Nephron progenitor cell (in vitro differentiated cells): ENCODE data around the gene TMEM234.
A peak's percentile ranks its signal among the peaks of the same experiment; 100 is the strongest.

Source experiments
- DNase-seq: peaks from one replicate; pipeline ENCODE4 v3.0.0; 2021
- H3K27ac Mint-ChIP-seq: 2 replicates; pipeline ENCODE4 v1.8.0; 2021; ENCODE audit warnings: mild to moderate bottlenecking, moderate library complexity, mixed read lengths
- H3K27me3 Mint-ChIP-seq: 2 replicates; pipeline ENCODE4 v1.8.0; 2021; ENCODE audit warnings: mild to moderate bottlenecking, low read depth, mixed read lengths; ENCODE audit not compliant: poor library complexity
- H3K36me3 Mint-ChIP-seq: 2 replicates; pipeline ENCODE4 v1.8.0; 2021; ENCODE audit warnings: low read depth, mixed read lengths
- H3K4me1 Mint-ChIP-seq: 2 replicates; pipeline ENCODE4 v1.8.0; 2021; ENCODE audit warnings: mixed read lengths
- H3K4me3 Mint-ChIP-seq: 2 replicates; pipeline ENCODE4 v1.8.0; 2021; ENCODE audit warnings: mild to moderate bottlenecking, moderate library complexity, mixed read lengths
- H3K9me3 Mint-ChIP-seq: 2 replicates; pipeline ENCODE4 v1.8.0; 2021; ENCODE audit warnings: mild to moderate bottlenecking, moderate library complexity, mixed read lengths
- TF ChIP-seq, protein P1 (sequence below): fragments of 200-600 bp; sonication (generic); IDR thresholded peaks from 2 replicates; pipeline ENCODE4 v1.5.0; 2021; ENCODE audit warnings: antibody characterized with exemption

TMEM234 gene

DNA sequence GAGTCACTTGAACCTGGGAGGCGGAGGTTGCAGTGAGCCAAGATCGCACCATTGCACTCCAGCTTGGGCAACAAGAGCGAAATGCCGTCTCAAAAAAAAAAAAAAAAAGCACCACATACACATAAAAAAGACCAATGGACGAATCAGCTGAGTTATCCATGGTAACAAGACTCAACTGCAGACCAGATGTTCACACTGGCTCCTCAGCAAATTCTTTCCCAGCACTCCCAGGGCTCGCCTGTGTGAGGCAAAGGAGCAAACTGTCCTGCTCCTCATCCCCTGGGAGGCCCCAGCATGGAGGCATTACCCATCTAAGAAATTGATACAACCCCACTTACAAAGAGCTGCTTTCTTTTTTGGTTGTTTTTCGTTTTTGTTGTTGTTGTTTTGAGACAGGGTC is 3.1 kb downstream of the TMEM234 start:
- H3K36me3 Mint-ChIP-seq, result peaks cover 24% of the 10 kb centered on the region
- H3K27me3 Mint-ChIP-seq, result no peaks in the 10 kb centered on the region
- TF ChIP-seq, protein P1, sequence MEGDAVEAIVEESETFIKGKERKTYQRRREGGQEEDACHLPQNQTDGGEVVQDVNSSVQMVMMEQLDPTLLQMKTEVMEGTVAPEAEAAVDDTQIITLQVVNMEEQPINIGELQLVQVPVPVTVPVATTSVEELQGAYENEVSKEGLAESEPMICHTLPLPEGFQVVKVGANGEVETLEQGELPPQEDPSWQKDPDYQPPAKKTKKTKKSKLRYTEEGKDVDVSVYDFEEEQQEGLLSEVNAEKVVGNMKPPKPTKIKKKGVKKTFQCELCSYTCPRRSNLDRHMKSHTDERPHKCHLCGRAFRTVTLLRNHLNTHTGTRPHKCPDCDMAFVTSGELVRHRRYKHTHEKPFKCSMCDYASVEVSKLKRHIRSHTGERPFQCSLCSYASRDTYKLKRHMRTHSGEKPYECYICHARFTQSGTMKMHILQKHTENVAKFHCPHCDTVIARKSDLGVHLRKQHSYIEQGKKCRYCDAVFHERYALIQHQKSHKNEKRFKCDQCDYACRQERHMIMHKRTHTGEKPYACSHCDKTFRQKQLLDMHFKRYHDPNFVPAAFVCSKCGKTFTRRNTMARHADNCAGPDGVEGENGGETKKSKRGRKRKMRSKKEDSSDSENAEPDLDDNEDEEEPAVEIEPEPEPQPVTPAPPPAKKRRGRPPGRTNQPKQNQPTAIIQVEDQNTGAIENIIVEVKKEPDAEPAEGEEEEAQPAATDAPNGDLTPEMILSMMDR, result no peak
- no peak overlapping the region for H3K27ac Mint-ChIP-seq
- DNase-seq, result no peak
- no peaks in the 10 kb centered on the region for H3K9me3 Mint-ChIP-seq
- H3K4me1 Mint-ChIP-seq, result peaks cover 44% of the 10 kb centered on the region
- H3K4me3 Mint-ChIP-seq, result no peak overlapping the region

DNA sequence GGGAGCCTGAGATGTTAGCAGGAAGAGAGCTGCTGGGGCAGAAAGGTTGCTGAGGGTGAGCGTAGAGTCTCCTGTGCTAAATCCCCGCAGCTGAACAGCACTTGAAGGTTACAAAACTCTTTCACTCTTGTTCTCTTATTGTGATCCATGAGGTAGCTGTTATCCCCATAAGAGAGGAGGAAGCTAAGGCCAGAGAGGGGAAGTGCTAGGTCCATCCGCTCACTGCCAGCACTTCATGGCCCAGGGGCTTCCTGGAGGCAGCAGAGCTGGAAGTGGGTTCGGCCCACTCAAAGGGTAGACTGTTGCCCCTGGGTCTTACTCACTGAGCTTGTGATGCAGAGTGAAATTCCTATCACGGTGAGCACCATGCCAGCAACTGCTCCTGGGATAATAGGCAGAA is 5.6 kb downstream of the TMEM234 start:
- TF ChIP-seq, protein P1, result no peak
- Mint-ChIP-seq H3K4me3 (no peak overlapping the region), H3K27me3 (peaks cover 4% of the 10 kb centered on the region), H3K36me3 (peaks cover 19% of the 10 kb centered on the region), H3K27ac (peak overlapping the region; percentile 64), H3K4me1 (peaks cover 21% of the 10 kb centered on the region), H3K9me3 (no peaks in the 10 kb centered on the region)
- DNase-seq, result no peak

DNA sequence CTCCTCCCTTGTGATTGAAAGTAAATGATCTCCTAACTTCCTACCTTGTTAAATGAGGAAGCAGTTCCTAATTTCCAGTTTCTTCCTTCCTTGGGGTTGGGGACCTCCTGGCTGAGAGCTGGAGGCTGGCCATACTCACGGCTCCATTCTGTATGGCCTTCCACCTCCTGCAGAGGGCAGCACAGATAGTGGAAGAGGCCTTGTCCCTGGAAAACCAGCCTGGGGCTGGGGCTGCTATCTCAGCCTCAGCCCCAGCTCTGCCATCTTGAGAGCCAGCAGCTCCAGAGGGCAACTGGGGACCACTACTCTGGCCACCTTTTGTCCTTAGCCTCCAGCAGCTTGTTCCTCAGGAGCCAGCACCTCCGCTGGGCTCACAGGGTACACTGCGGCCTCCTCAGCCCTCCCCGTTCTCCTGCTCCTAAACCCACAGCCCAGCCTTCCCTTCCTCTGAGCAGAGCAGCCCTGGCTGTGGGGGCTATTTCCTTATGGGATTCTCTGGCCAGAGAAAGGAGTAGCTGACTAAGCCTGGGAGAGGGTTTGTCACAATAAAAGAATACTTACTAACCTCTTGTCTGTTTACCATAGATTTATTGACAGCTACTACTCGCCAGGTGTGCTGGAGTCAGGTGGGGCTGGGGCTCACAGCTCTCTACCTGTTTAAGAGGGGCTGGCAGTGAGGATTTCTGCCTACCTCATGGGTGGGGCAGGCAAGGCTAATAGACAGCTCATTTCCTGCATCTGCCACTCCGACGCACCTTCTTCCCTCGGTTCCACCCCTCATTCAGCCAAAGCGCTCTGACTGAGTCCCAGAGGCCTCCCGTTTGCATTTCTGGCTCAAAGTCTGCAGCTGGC is 6.3 kb downstream of the TMEM234 start:
- Mint-ChIP-seq H3K4me3 (no peak overlapping the region), H3K27ac (peak overlapping the region; percentile 85), H3K36me3 (peaks cover 19% of the 10 kb centered on the region), H3K4me1 (peaks cover 14% of the 10 kb centered on the region), H3K9me3 (no peaks in the 10 kb centered on the region), H3K27me3 (peaks cover 4% of the 10 kb centered on the region)
- TF ChIP-seq, protein P1, result peak; percentile 75
- peak; percentile 70 for DNase-seq

DNA sequence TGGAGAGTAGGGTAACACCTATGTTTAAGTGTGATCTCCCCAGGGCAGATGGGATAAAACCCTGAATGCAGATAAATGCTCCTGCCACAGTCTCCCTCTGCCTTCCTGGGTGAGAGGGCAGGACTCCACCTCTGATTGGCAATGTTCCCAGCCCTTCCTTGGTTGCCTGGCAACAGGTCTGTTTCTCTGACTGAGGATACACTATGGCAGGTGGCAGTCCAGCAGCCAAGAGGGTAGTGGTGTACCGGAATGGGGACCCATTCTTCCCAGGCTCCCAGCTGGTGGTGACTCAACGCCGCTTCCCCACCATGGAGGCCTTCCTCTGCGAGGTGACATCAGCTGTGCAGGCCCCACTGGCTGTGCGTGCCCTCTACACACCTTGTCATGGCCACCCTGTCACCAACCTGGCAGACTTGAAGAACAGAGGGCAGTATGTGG is 13.2 kb downstream of the TMEM234 start, which contains the start of gene DCDC2B:
TSS of gene DCDC2B (plus strand) at position 199 of the 438 bp plus-strand sequence. CDS start at position 204, 5 bp downstream.
- Mint-ChIP-seq H3K4me1 (peaks cover 26% of the 10 kb centered on the region), H3K36me3 (peaks cover 4% of the 10 kb centered on the region), H3K4me3 (no peak within 1 kb of the TSS), H3K27ac (peak within 1 kb of the TSS; percentile 64), H3K9me3 (no peaks in the 10 kb centered on the region), H3K27me3 (peaks cover 5% of the 10 kb centered on the region)
- TF ChIP-seq, protein P1, result no peak
- no peak for DNase-seq

DNA sequence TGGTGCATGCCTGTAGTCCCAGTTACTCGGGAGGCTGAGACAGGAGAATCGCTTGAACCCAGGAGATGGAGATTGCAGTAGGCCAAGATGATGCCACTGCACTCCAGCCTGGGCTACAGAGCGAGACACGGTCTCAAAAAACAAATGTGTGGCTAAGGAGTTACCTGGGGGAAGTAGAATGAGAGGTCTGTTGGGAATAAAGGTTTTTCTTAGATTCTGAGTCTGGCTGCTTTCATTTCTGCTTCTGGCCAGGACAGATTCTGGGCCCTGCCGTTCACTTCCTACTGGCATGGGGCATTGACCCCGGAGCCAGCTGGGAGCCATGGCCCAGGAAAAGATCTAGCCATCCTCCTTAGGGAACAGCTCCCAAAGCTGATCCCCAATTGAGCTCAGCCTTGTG is 13.7 kb downstream of the TMEM234 start:
- TF ChIP-seq, protein P1, result no peak
- DNase-seq, result no peak
- no peaks in the 10 kb centered on the region for H3K9me3 Mint-ChIP-seq
- peaks cover 4% of the 10 kb centered on the region for H3K36me3 Mint-ChIP-seq
- peaks cover 30% of the 10 kb centered on the region for H3K4me1 Mint-ChIP-seq
- no peak overlapping the region for H3K27ac Mint-ChIP-seq
- peaks cover 7% of the 10 kb centered on the region for H3K27me3 Mint-ChIP-seq
- no peak overlapping the region for H3K4me3 Mint-ChIP-seq
